Loucy (cell line): ENCODE results near the gene ABHD11.

ENCODE experiments used
- EZH2phosphoT487 ChIP-seq: fragments of 200-600 bp; IDR thresholded peaks from 2 replicates; pipeline ENCODE4 v1.6.1; 2018; ENCODE audit warnings: antibody characterized with exemption, mild to moderate bottlenecking, moderate library complexity, borderline replicate concordance
- TF ChIP-seq, protein P1 (sequence below): fragments of 200-600 bp; sonication (generic); conservative IDR thresholded peaks from 2 replicates; pipeline ENCODE4 v1.5.1; 2014; ENCODE audit warnings: mild to moderate bottlenecking, antibody characterized with exemption, low read length

DNA sequence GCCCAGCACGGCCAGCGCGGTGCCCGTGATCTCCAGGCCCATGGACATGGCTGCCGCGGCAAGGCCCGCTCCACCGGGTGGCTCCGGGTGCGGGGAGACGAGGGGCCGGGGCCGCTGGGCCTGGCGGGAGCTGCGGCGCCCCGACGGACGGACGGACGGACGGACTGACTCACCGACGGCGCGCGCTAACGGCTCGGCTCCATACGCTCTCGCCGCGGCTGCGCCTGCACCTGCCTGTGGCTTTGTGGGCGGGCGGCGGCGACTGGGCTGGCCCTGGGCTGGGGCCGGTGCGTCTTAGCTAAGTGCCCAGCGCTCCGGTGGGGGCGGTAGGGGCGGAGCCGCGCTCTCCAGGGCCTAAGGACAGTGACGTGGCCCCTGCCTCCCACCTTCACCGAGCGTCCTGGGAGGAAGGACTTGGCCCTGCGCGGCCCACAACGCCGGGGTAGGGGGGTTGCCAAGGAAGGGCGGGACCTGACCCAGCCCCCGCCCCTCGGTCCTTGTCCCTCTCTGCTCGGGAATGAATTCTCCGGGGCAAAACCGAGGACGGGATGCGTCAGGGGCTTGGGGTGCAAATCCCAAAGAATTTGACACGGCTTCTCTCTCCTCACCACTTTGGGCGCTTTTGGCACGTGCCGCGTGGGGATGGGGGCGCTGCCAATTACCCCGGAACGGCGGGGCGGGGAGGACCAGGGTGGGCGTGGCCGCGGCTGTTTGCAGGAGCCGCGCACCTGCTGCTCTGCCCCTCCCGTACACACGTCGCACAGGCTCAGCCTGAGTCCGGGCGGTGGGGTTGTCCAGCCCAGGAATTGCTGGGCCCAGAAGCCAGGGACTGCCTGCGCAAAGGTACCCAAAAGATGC is 31.6 kb upstream of the ABHD11 start, which contains the start of gene CLDN3:
- TF ChIP-seq, protein P1, sequence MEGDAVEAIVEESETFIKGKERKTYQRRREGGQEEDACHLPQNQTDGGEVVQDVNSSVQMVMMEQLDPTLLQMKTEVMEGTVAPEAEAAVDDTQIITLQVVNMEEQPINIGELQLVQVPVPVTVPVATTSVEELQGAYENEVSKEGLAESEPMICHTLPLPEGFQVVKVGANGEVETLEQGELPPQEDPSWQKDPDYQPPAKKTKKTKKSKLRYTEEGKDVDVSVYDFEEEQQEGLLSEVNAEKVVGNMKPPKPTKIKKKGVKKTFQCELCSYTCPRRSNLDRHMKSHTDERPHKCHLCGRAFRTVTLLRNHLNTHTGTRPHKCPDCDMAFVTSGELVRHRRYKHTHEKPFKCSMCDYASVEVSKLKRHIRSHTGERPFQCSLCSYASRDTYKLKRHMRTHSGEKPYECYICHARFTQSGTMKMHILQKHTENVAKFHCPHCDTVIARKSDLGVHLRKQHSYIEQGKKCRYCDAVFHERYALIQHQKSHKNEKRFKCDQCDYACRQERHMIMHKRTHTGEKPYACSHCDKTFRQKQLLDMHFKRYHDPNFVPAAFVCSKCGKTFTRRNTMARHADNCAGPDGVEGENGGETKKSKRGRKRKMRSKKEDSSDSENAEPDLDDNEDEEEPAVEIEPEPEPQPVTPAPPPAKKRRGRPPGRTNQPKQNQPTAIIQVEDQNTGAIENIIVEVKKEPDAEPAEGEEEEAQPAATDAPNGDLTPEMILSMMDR, result no peak
- TF ChIP-seq EZH2phosphoT487, result no peak
